ENCODE results near the gene SPOP. TPM values are rescaled to one million over a fixed set of nuclear protein-coding genes. Genes with fewer than 3 reads are reported as not detected.

SPOP gene
- total RNA-seq, 1 experiment from 2014 or later, result 16.1 TPM

- peak; percentile 21 for DNase-seq
- Histone ChIP-seq H3K27me3 (ENCODE audit: control insufficient read depth, insufficient read depth, low read length) (peaks cover 1% of the 10 kb centered on the region; the same call in 1 of the 2 replicates), H3K4me3 (ENCODE audit: insufficient read depth, low read depth, low read length) (no peak overlapping the region), H3K36me3 (replicated peaks; ENCODE audit: control insufficient read depth, insufficient read depth, low read length) (no peaks in the 10 kb centered on the region)
Observed at GRCh38 chr17:49583226-49583625, 94.7 kb downstream of the SPOP start.

- H3K27me3 ChIP-seq (ENCODE audit: control insufficient read depth, insufficient read depth, low read length), result peaks cover 5% of the 10 kb centered on the region
- H3K4me3 ChIP-seq (ENCODE audit: insufficient read depth, low read depth, low read length), result no peak overlapping the region
- DNase-seq, result peak; percentile 40
- H3K36me3 ChIP-seq (replicated peaks; ENCODE audit: control insufficient read depth, insufficient read depth, low read length), result no peaks in the 10 kb centered on the region
Observed at GRCh38 chr17:49582789-49583188, 95.1 kb downstream of the SPOP start.

GRCh38 chr17:49582055-49582722 is 95.7 kb downstream of the SPOP start:
- H3K36me3 ChIP-seq (replicated peaks; ENCODE audit: control insufficient read depth, insufficient read depth, low read length), result no peaks in the 10 kb centered on the region
- H3K27me3 ChIP-seq (ENCODE audit: control insufficient read depth, insufficient read depth, low read length), result peaks cover 11% of the 10 kb centered on the region
- DNase-seq, result no peak
- H3K4me3 ChIP-seq (ENCODE audit: insufficient read depth, low read depth, low read length), result no peak overlapping the region

- Histone ChIP-seq H3K4me3 (ENCODE audit: insufficient read depth, low read depth, low read length) (no peak overlapping the region), H3K27me3 (ENCODE audit: control insufficient read depth, insufficient read depth, low read length) (peaks cover 15% of the 10 kb centered on the region), H3K36me3 (replicated peaks; ENCODE audit: control insufficient read depth, insufficient read depth, low read length) (no peaks in the 10 kb centered on the region)
- peak; percentile 54 for DNase-seq
Observed at GRCh38 chr17:49581648-49581998, 96.3 kb downstream of the SPOP start.

- Histone ChIP-seq H3K27me3 (ENCODE audit: control insufficient read depth, insufficient read depth, low read length) (peaks cover 15% of the 10 kb centered on the region), H3K36me3 (replicated peaks; ENCODE audit: control insufficient read depth, insufficient read depth, low read length) (no peaks in the 10 kb centered on the region), H3K4me3 (ENCODE audit: insufficient read depth, low read depth, low read length) (no peak overlapping the region)
- DNase-seq, result peak; percentile 61
Observed at GRCh38 chr17:49580981-49581647, 96.8 kb downstream of the SPOP start.

GRCh38 chr17:49580055-49580721 is 97.7 kb downstream of the SPOP start:
- Histone ChIP-seq H3K36me3 (replicated peaks; ENCODE audit: control insufficient read depth, insufficient read depth, low read length) (no peaks in the 10 kb centered on the region), H3K27me3 (ENCODE audit: control insufficient read depth, insufficient read depth, low read length) (peaks cover 15% of the 10 kb centered on the region), H3K4me3 (ENCODE audit: insufficient read depth, low read depth, low read length) (no peak overlapping the region)
- DNase-seq, result peak; percentile 52

- no peaks in the 10 kb centered on the region for H3K36me3 ChIP-seq (replicated peaks; ENCODE audit: control insufficient read depth, insufficient read depth, low read length)
- peaks cover 15% of the 10 kb centered on the region for H3K27me3 ChIP-seq (ENCODE audit: control insufficient read depth, insufficient read depth, low read length)
- no peak overlapping the region for H3K4me3 ChIP-seq (ENCODE audit: insufficient read depth, low read depth, low read length)
- peak; percentile 65 for DNase-seq
Observed at GRCh38 chr17:49579522-49579921, 98.4 kb downstream of the SPOP start.

GRCh38 chr17:49578952-49579500 is 98.9 kb downstream of the SPOP start:
- peak; percentile 36 for DNase-seq
- H3K27me3 ChIP-seq (ENCODE audit: control insufficient read depth, insufficient read depth, low read length), result peaks cover 17% of the 10 kb centered on the region
- no peak overlapping the region for H3K4me3 ChIP-seq (ENCODE audit: insufficient read depth, low read depth, low read length)
- H3K36me3 ChIP-seq (replicated peaks; ENCODE audit: control insufficient read depth, insufficient read depth, low read length), result no peaks in the 10 kb centered on the region

- Histone ChIP-seq H3K4me3 (ENCODE audit: insufficient read depth, low read depth, low read length) (no peak overlapping the region), H3K36me3 (replicated peaks; ENCODE audit: control insufficient read depth, insufficient read depth, low read length) (no peaks in the 10 kb centered on the region), H3K27me3 (ENCODE audit: control insufficient read depth, insufficient read depth, low read length) (peaks cover 19% of the 10 kb centered on the region)
- DNase-seq, result peak; percentile 40
Observed at GRCh38 chr17:49578414-49578813, 99.5 kb downstream of the SPOP start.

- peaks cover 19% of the 10 kb centered on the region for H3K27me3 ChIP-seq (ENCODE audit: control insufficient read depth, insufficient read depth, low read length)
- H3K36me3 ChIP-seq (replicated peaks; ENCODE audit: control insufficient read depth, insufficient read depth, low read length), result no peaks in the 10 kb centered on the region
- DNase-seq, result peak; percentile 43
- no peak overlapping the region for H3K4me3 ChIP-seq (ENCODE audit: insufficient read depth, low read depth, low read length)
Observed at GRCh38 chr17:49577963-49578362, 99.9 kb downstream of the SPOP start.

GRCh38 chr17:49577650-49577934 is 100.3 kb downstream of the SPOP start:
- H3K36me3 ChIP-seq (replicated peaks; ENCODE audit: control insufficient read depth, insufficient read depth, low read length), result no peaks in the 10 kb centered on the region
- DNase-seq, result peak; percentile 36
- no peak overlapping the region for H3K4me3 ChIP-seq (ENCODE audit: insufficient read depth, low read depth, low read length)
- H3K27me3 ChIP-seq (ENCODE audit: control insufficient read depth, insufficient read depth, low read length), result peaks cover 20% of the 10 kb centered on the region

- Histone ChIP-seq H3K4me3 (ENCODE audit: insufficient read depth, low read depth, low read length) (peak overlapping the region; percentile 96), H3K27me3 (ENCODE audit: control insufficient read depth, insufficient read depth, low read length) (peaks cover 24% of the 10 kb centered on the region), H3K36me3 (replicated peaks; ENCODE audit: control insufficient read depth, insufficient read depth, low read length) (no peaks in the 10 kb centered on the region)
- peak; percentile 80 for DNase-seq
Observed at GRCh38 chr17:49576917-49577649, 100.8 kb downstream of the SPOP start.

GRCh38 chr17:49576088-49576916 is 101.6 kb downstream of the SPOP start:
- Histone ChIP-seq H3K4me3 (ENCODE audit: insufficient read depth, low read depth, low read length) (peak overlapping the region; percentile 96), H3K27me3 (ENCODE audit: control insufficient read depth, insufficient read depth, low read length) (peaks cover 28% of the 10 kb centered on the region), H3K36me3 (replicated peaks; ENCODE audit: control insufficient read depth, insufficient read depth, low read length) (no peaks in the 10 kb centered on the region)
- peak; percentile 95 for DNase-seq

GRCh38 chr17:49575679-49576087 is 102.2 kb downstream of the SPOP start, which contains the start of gene NXPH3:
NXPH3 (plus strand) TSS chr17:49575871; CDS start chr17:49576220, 349 bp downstream.
- peak; percentile 95 for DNase-seq
- Histone ChIP-seq H3K4me3 (ENCODE audit: insufficient read depth, low read depth, low read length) (peak within 1 kb of the TSS; percentile 96), H3K36me3 (replicated peaks; ENCODE audit: control insufficient read depth, insufficient read depth, low read length) (no peaks in the 10 kb centered on the region), H3K27me3 (ENCODE audit: control insufficient read depth, insufficient read depth, low read length) (peaks cover 32% of the 10 kb centered on the region)

All from H7 (cell line).